ENCODE measurements around the gene PSTPIP2. TPM values are rescaled to one million over a fixed set of nuclear protein-coding genes. Genes with fewer than 3 reads are reported as not detected.
A peak's percentile ranks its signal among the peaks of the same experiment; 100 is the strongest.
"Not testable (repeated sequence)": the region's sequence is repeated elsewhere in the genome, so short reads cannot be mapped to it uniquely, and the experiment has no call there.

The PSTPIP2 gene
- total RNA-seq, 2 experiments from 2014 or later: 7.7 to 8.5 TPM

- Mint-ChIP-seq H3K36me3 (ENCODE audit: low read depth) (peaks cover 3% of the 10 kb centered on the region), H3K4me1 (ENCODE audit: low read depth) (peaks cover 11% of the 10 kb centered on the region), H3K27ac (no peak overlapping the region), H3K27me3 (ENCODE audit: low read depth) (no peaks in the 10 kb centered on the region), H3K4me3 (no peak overlapping the region), H3K9me3 (ENCODE audit: insufficient read depth) (no peaks in the 10 kb centered on the region)
- ChIA-PET CTCF (no interaction called here), POLR2A (interaction anchor here (0.7 kb wide), 1 partner anchor 35 kb away, joined by 3 read pairs; no protein-coding TSS in a partner anchor)
- DNase-seq: no peak
- ATAC-seq: no peak
Observed at GRCh38 chr18:46048641-46049040, 23.4 kb downstream of the PSTPIP2 start.

GRCh38 chr18:46047369-46047768 lies 24.7 kb downstream of the PSTPIP2 start:
- DNase-seq; H3K36me3 Mint-ChIP-seq (ENCODE audit: low read depth); ATAC-seq; H3K27me3 Mint-ChIP-seq (ENCODE audit: low read depth); H3K9me3 Mint-ChIP-seq (ENCODE audit: insufficient read depth); H3K27ac Mint-ChIP-seq; H3K4me3 Mint-ChIP-seq; POLR2A ChIA-PET: not testable (repeated sequence)
- CTCF ChIA-PET: interaction anchor here (1.9 to 2.1 kb wide), 2 partner anchors 8 to 26 kb away, joined by 8 to 10 read pairs; no protein-coding TSS in a partner anchor
- peaks cover 21% of the 10 kb centered on the region for H3K4me1 Mint-ChIP-seq (ENCODE audit: low read depth)

- Mint-ChIP-seq H3K9me3 (ENCODE audit: insufficient read depth) (no peaks in the 10 kb centered on the region), H3K27me3 (ENCODE audit: low read depth) (no peaks in the 10 kb centered on the region), H3K4me1 (ENCODE audit: low read depth) (peaks cover 22% of the 10 kb centered on the region), H3K27ac (no peak overlapping the region), H3K36me3 (ENCODE audit: low read depth) (peaks cover 3% of the 10 kb centered on the region), H3K4me3 (no peak overlapping the region)
- no peak for DNase-seq
- CTCF ChIA-PET: interaction anchor here (1.9 to 2.1 kb wide), 2 partner anchors 9 to 27 kb away, joined by 8 to 10 read pairs; no protein-coding TSS in a partner anchor
- no peak for ATAC-seq
- POLR2A ChIA-PET: interaction anchor here (1.1 kb wide), 1 partner anchor 26 kb away, joined by 3 read pairs; no protein-coding TSS in a partner anchor
Observed at GRCh38 chr18:46046688-46047087, 25.4 kb downstream of the PSTPIP2 start.

- CTCF ChIA-PET: interaction anchor here (1.1 to 2.1 kb wide), 3 partner anchors 9 to 27 kb away, joined by 4 to 10 read pairs (median 8); no protein-coding TSS in a partner anchor
- no peaks in the 10 kb centered on the region for H3K27me3 Mint-ChIP-seq (ENCODE audit: low read depth)
- peaks cover 3% of the 10 kb centered on the region for H3K36me3 Mint-ChIP-seq (ENCODE audit: low read depth)
- no peak for ATAC-seq
- H3K4me3 Mint-ChIP-seq: no peak overlapping the region
- POLR2A ChIA-PET: interaction anchor here (1.1 kb wide), 1 partner anchor 27 kb away, joined by 3 read pairs; no protein-coding TSS in a partner anchor
- no peaks in the 10 kb centered on the region for H3K9me3 Mint-ChIP-seq (ENCODE audit: insufficient read depth)
- peaks cover 25% of the 10 kb centered on the region for H3K4me1 Mint-ChIP-seq (ENCODE audit: low read depth)
- DNase-seq: no peak
- no peak overlapping the region for H3K27ac Mint-ChIP-seq
Observed at GRCh38 chr18:46046126-46046525, 25.9 kb downstream of the PSTPIP2 start.

- Mint-ChIP-seq H3K4me3 (peak overlapping the region; percentile 12), H3K27me3 (ENCODE audit: low read depth) (no peaks in the 10 kb centered on the region), H3K36me3 (ENCODE audit: low read depth) (peaks cover 11% of the 10 kb centered on the region), H3K4me1 (ENCODE audit: low read depth) (peaks cover 41% of the 10 kb centered on the region), H3K27ac (no peak overlapping the region), H3K9me3 (ENCODE audit: insufficient read depth) (no peaks in the 10 kb centered on the region)
- POLR2A ChIA-PET: no interaction called here
- CTCF ChIA-PET: interaction anchor here (0.9 to 2.9 kb wide), 4 partner anchors 13 to 31 kb away, joined by 3 to 10 read pairs (median 4); no protein-coding TSS in a partner anchor
- peak; percentile 81 for ATAC-seq
- DNase-seq: peak; percentile 66
Observed at GRCh38 chr18:46042571-46043123, 29.4 kb downstream of the PSTPIP2 start.

- H3K4me3 Mint-ChIP-seq: no peak overlapping the region
- peak; percentile 33 for ATAC-seq
- CTCF ChIA-PET: interaction anchor here (1.1 kb wide), 1 partner anchor 33 kb away, joined by 3 read pairs; no protein-coding TSS in a partner anchor
- POLR2A ChIA-PET: interaction anchor here (0.8 kb wide), 1 partner anchor 43 kb away, joined by 3 read pairs; no protein-coding TSS in a partner anchor
- H3K27me3 Mint-ChIP-seq (ENCODE audit: low read depth): no peaks in the 10 kb centered on the region
- no peak for DNase-seq
- peak overlapping the region; percentile 3 for H3K27ac Mint-ChIP-seq
- peaks cover 11% of the 10 kb centered on the region for H3K36me3 Mint-ChIP-seq (ENCODE audit: low read depth)
- H3K9me3 Mint-ChIP-seq (ENCODE audit: insufficient read depth): no peaks in the 10 kb centered on the region
- peaks cover 41% of the 10 kb centered on the region for H3K4me1 Mint-ChIP-seq (ENCODE audit: low read depth)
Observed at GRCh38 chr18:46040747-46041104, 31.3 kb downstream of the PSTPIP2 start.

GRCh38 chr18:46040033-46040746 lies 31.9 kb downstream of the PSTPIP2 start:
- Mint-ChIP-seq H3K9me3 (ENCODE audit: insufficient read depth) (no peaks in the 10 kb centered on the region), H3K4me3 (no peak overlapping the region), H3K27ac (peak overlapping the region; percentile 3), H3K36me3 (ENCODE audit: low read depth) (peaks cover 11% of the 10 kb centered on the region), H3K4me1 (ENCODE audit: low read depth) (peaks cover 41% of the 10 kb centered on the region), H3K27me3 (ENCODE audit: low read depth) (no peaks in the 10 kb centered on the region)
- ATAC-seq (no peak), DNase-seq (no peak)
- POLR2A ChIA-PET: interaction anchor here (0.8 kb wide), 1 partner anchor 43 kb away, joined by 3 read pairs; no protein-coding TSS in a partner anchor
- CTCF ChIA-PET: interaction anchor here (1.1 kb wide), 1 partner anchor 34 kb away, joined by 3 read pairs; no protein-coding TSS in a partner anchor

GRCh38 chr18:46037512-46038305 lies 34.4 kb downstream of the PSTPIP2 start:
- ATAC-seq: no peak
- H3K9me3 Mint-ChIP-seq (ENCODE audit: insufficient read depth): no peaks in the 10 kb centered on the region
- no peak overlapping the region for H3K4me3 Mint-ChIP-seq
- no peak overlapping the region for H3K27ac Mint-ChIP-seq
- peaks cover 30% of the 10 kb centered on the region for H3K4me1 Mint-ChIP-seq (ENCODE audit: low read depth)
- POLR2A ChIA-PET: no interaction called here
- peaks cover 9% of the 10 kb centered on the region for H3K36me3 Mint-ChIP-seq (ENCODE audit: low read depth)
- no peaks in the 10 kb centered on the region for H3K27me3 Mint-ChIP-seq (ENCODE audit: low read depth)
- DNase-seq: no peak
- CTCF ChIA-PET: no interaction called here

GRCh38 chr18:46035696-46036680 lies 36.1 kb downstream of the PSTPIP2 start:
- DNase-seq (no peak), ATAC-seq (no peak)
- POLR2A ChIA-PET: no interaction called here
- CTCF ChIA-PET: interaction anchor here (0.7 to 2.9 kb wide), 3 partner anchors 19 to 370 kb away, joined by 3 to 16 read pairs (median 3); partner anchors contain the start of gene PSTPIP2
- Mint-ChIP-seq H3K9me3 (ENCODE audit: insufficient read depth) (no peaks in the 10 kb centered on the region), H3K4me3 (no peak overlapping the region), H3K27me3 (ENCODE audit: low read depth) (no peaks in the 10 kb centered on the region), H3K27ac (no peak overlapping the region), H3K4me1 (ENCODE audit: low read depth) (peaks cover 16% of the 10 kb centered on the region), H3K36me3 (ENCODE audit: low read depth) (peaks cover 9% of the 10 kb centered on the region)

GRCh38 chr18:46034230-46034629 lies 37.8 kb downstream of the PSTPIP2 start:
- ChIA-PET POLR2A (no interaction called here), CTCF (interaction anchor here (1.1 to 2.9 kb wide), 3 partner anchors 21 to 39 kb away, joined by 3 to 16 read pairs (median 3); partner anchors contain the start of gene PSTPIP2)
- DNase-seq: no peak
- no peaks in the 10 kb centered on the region for H3K9me3 Mint-ChIP-seq (ENCODE audit: insufficient read depth)
- peaks cover 1% of the 10 kb centered on the region for H3K27me3 Mint-ChIP-seq (ENCODE audit: low read depth)
- no peaks in the 10 kb centered on the region for H3K4me1 Mint-ChIP-seq (ENCODE audit: low read depth)
- ATAC-seq: no peak
- no peak overlapping the region for H3K27ac Mint-ChIP-seq
- H3K4me3 Mint-ChIP-seq: no peak overlapping the region
- peaks cover 5% of the 10 kb centered on the region for H3K36me3 Mint-ChIP-seq (ENCODE audit: low read depth)
